ENCODE results near the gene NKAPD1. TPM values are rescaled to one million over a fixed set of nuclear protein-coding genes. Genes with fewer than 3 reads are reported as not detected.

Gene NKAPD1
- total RNA-seq, 1 experiment from 2014 or later, result 19.7 TPM

GRCh38 chr11:112058103-112058502 is 16.0 kb upstream of the NKAPD1 start:
- in situ Hi-C loops (cut with HindIII; ENCODE audit: low pct_unique_long_range_greater_than_20kb, low sequenced_read_pairs) (no loop called here), intact Hi-C loops (cut with micrococcal nuclease; ENCODE audit: unreplicated experiment) (no loop called here)
- ChIA-PET CTCF (no interaction called here), POLR2A (no interaction called here)
- Histone ChIP-seq H3K27ac (ENCODE audit: low read length) (no peak overlapping the region), H3K4me3 (ENCODE audit: low read depth in 2 of 2, low read length in 2 of 2) (no peak overlapping the region), H3K36me3 (ENCODE audit: control insufficient read depth, insufficient read depth, low read length) (peaks cover 34% of the 10 kb centered on the region), H3K27me3 (ENCODE audit: control insufficient read depth, insufficient read depth, low read length) (no peaks in the 10 kb centered on the region), H3K9me3 (ENCODE audit: control insufficient read depth, insufficient read depth, low read depth, low read length) (no peaks in the 10 kb centered on the region), H3K4me1 (ENCODE audit: control insufficient read depth, insufficient read depth, low read length) (no peaks in the 10 kb centered on the region)
- no TSS peak for BruUV-seq (replicated peaks)
- TF ChIP-seq TCF7L2 (IDR thresholded peaks at IDR 0.05; ENCODE audit: low read depth, low read length), result no peak
- TF ChIP-seq REST (IDR thresholded peaks at IDR 0.05; ENCODE audit: insufficient read depth in 1 of 2, low read depth in 2 of 2, low read length in 1 of 2), result no peak
- no peak for TF ChIP-seq SIN3A (IDR thresholded peaks at IDR 0.05; ENCODE audit: borderline replicate concordance, insufficient read depth, low read depth, low read length)
- no peak for TF ChIP-seq CTCF (IDR thresholded peaks at IDR 0.05)
- TF ChIP-seq POLR2AphosphoS5 (IDR thresholded peaks at IDR 0.05; ENCODE audit: low read depth, low read length), result no peak
- no peak for DNase-seq (ENCODE audit: low read depth, low spot score)
- ATAC-seq, result no peak

- H3K9me3 ChIP-seq (ENCODE audit: control insufficient read depth, insufficient read depth, low read depth, low read length), result no peaks in the 10 kb centered on the region
- POLR2A ChIA-PET, result no interaction called here
- no peaks in the 10 kb centered on the region for H3K4me1 ChIP-seq (ENCODE audit: control insufficient read depth, insufficient read depth, low read length)
- TSS peak; percentile 70 for BruUV-seq (replicated peaks)
- ATAC-seq (no peak), DNase-seq (ENCODE audit: low read depth, low spot score) (no peak)
- TF ChIP-seq TCF7L2 (IDR thresholded peaks at IDR 0.05; ENCODE audit: low read depth, low read length), result no peak
- TF ChIP-seq REST (IDR thresholded peaks at IDR 0.05; ENCODE audit: insufficient read depth in 1 of 2, low read depth in 2 of 2, low read length in 1 of 2), result no peak
- no peak for TF ChIP-seq SIN3A (IDR thresholded peaks at IDR 0.05; ENCODE audit: borderline replicate concordance, insufficient read depth, low read depth, low read length)
- no peak for TF ChIP-seq POLR2AphosphoS5 (IDR thresholded peaks at IDR 0.05; ENCODE audit: low read depth, low read length)
- no peak for TF ChIP-seq CTCF (IDR thresholded peaks at IDR 0.05)
- CTCF ChIA-PET, result no interaction called here
- no peak overlapping the region for H3K27ac ChIP-seq (ENCODE audit: low read length)
- H3K27me3 ChIP-seq (ENCODE audit: control insufficient read depth, insufficient read depth, low read length), result no peaks in the 10 kb centered on the region
- no peak overlapping the region for H3K4me3 ChIP-seq (ENCODE audit: low read depth in 2 of 2, low read length in 2 of 2)
- intact Hi-C loops (cut with micrococcal nuclease; ENCODE audit: unreplicated experiment) (no loop called here), in situ Hi-C loops (cut with HindIII; ENCODE audit: low pct_unique_long_range_greater_than_20kb, low sequenced_read_pairs) (no loop called here)
- H3K36me3 ChIP-seq (ENCODE audit: control insufficient read depth, insufficient read depth, low read length), result peaks cover 39% of the 10 kb centered on the region
Observed at GRCh38 chr11:112062923-112063322, 11.2 kb upstream of the NKAPD1 start.

Data from Panc1 (cell line).